ENCODE data around the gene PRDM5. TPM values are rescaled to one million over a fixed set of nuclear protein-coding genes. Genes with fewer than 3 reads are reported as not detected.
A peak's percentile ranks its signal among the peaks of the same experiment; 100 is the strongest.

PRDM5 gene
- polyA plus RNA-seq, 4 donors = 0.22 to 17.3 (median 1.5) TPM

- Histone ChIP-seq H3K4me3 (ENCODE audit: low read depth in 1 of 3, low read length in 3 of 3) (no peak overlapping the region), H3K36me3 (ENCODE audit: control insufficient read depth in 3 of 3, insufficient read depth in 2 of 3, low read depth in 1 of 3, low read length in 3 of 3) (peaks cover 0 to 14% (median 0%) of the 10 kb centered on the region in 3 donors), H3K9me3 (ENCODE audit: control insufficient read depth in 2 of 2, insufficient read depth in 1 of 2, low read depth in 1 of 2, low read length in 1 of 2) (no peaks in the 10 kb centered on the region), H3K27me3 (ENCODE audit: control insufficient read depth in 3 of 3, insufficient read depth in 3 of 3, low read length in 3 of 3) (no peaks in the 10 kb centered on the region), H3K27ac (ENCODE audit: low read depth in 1 of 3, low read length in 2 of 3) (no peak overlapping the region), H3K4me1 (ENCODE audit: control insufficient read depth in 3 of 3, insufficient read depth in 2 of 3, low read depth in 1 of 3, low read length in 2 of 3) (no peaks in the 10 kb centered on the region)
- FAIRE-seq (no peak), DNase-seq (peak; percentile 14 to 73)
- WGBS, 3 donors = 24 to 69% (median 44%) methylated on average over 7 of the region's 7 CpGs
Measured at GRCh38 chr4:120843849-120844527, 78.5 kb downstream of the PRDM5 start.

- FAIRE-seq (no peak), DNase-seq (peak in 1 of 2 donors; percentile 21)
- H3K4me1 ChIP-seq (ENCODE audit: control insufficient read depth in 3 of 3, insufficient read depth in 2 of 3, low read depth in 1 of 3, low read length in 2 of 3) = no peaks in the 10 kb centered on the region
- 38 to 54% (median 43%) methylated on average over 3 of the region's 3 CpGs for WGBS, 3 donors
- H3K27me3 ChIP-seq (ENCODE audit: control insufficient read depth in 3 of 3, insufficient read depth in 3 of 3, low read length in 3 of 3) = no peaks in the 10 kb centered on the region
- H3K27ac ChIP-seq (ENCODE audit: low read depth in 1 of 3, low read length in 2 of 3) = no peak overlapping the region
- peaks cover 0 to 18% (median 0%) of the 10 kb centered on the region in 3 donors for H3K36me3 ChIP-seq (ENCODE audit: control insufficient read depth in 3 of 3, insufficient read depth in 2 of 3, low read depth in 1 of 3, low read length in 3 of 3)
- no peaks in the 10 kb centered on the region for H3K9me3 ChIP-seq (ENCODE audit: control insufficient read depth in 2 of 2, insufficient read depth in 1 of 2, low read depth in 1 of 2, low read length in 1 of 2)
- H3K4me3 ChIP-seq (ENCODE audit: low read depth in 1 of 3, low read length in 3 of 3) = no peak overlapping the region
Measured at GRCh38 chr4:120842031-120842430, 80.5 kb downstream of the PRDM5 start.

GRCh38 chr4:120841580-120841979 lies 80.9 kb downstream of the PRDM5 start:
- H3K36me3 ChIP-seq (ENCODE audit: control insufficient read depth in 3 of 3, insufficient read depth in 2 of 3, low read depth in 1 of 3, low read length in 3 of 3) = peaks cover 0 to 18% (median 0%) of the 10 kb centered on the region in 3 donors

GRCh38 chr4:120839974-120840751 lies 82.4 kb downstream of the PRDM5 start:
- DNase-seq (no peak), FAIRE-seq (no peak)
- peaks cover 0 to 18% (median 0%) of the 10 kb centered on the region in 3 donors for H3K36me3 ChIP-seq (ENCODE audit: control insufficient read depth in 3 of 3, insufficient read depth in 2 of 3, low read depth in 1 of 3, low read length in 3 of 3)
- H3K27ac ChIP-seq (ENCODE audit: low read depth in 1 of 3, low read length in 2 of 3) = no peak overlapping the region
- WGBS, 3 donors = 89 to 94% (median 94%) methylated on average over 18 of the region's 18 CpGs
- no peaks in the 10 kb centered on the region for H3K27me3 ChIP-seq (ENCODE audit: control insufficient read depth in 3 of 3, insufficient read depth in 3 of 3, low read length in 3 of 3)
- no peaks in the 10 kb centered on the region for H3K9me3 ChIP-seq (ENCODE audit: control insufficient read depth in 2 of 2, insufficient read depth in 1 of 2, low read depth in 1 of 2, low read length in 1 of 2)
- no peaks in the 10 kb centered on the region for H3K4me1 ChIP-seq (ENCODE audit: control insufficient read depth in 3 of 3, insufficient read depth in 2 of 3, low read depth in 1 of 3, low read length in 2 of 3)
- no peak overlapping the region for H3K4me3 ChIP-seq (ENCODE audit: low read depth in 1 of 3, low read length in 3 of 3)

More at GRCh38 chr4:120841580-120841979, 80.9 kb downstream of the PRDM5 start:
- FAIRE-seq = no peak
- no peak for DNase-seq
- no peak overlapping the region for H3K27ac ChIP-seq (ENCODE audit: low read depth in 1 of 3, low read length in 2 of 3)
- WGBS, 3 donors = 80 to 89% (median 83%) methylated on average over 3 of the region's 3 CpGs
- H3K4me1 ChIP-seq (ENCODE audit: control insufficient read depth in 3 of 3, insufficient read depth in 2 of 3, low read depth in 1 of 3, low read length in 2 of 3) = no peaks in the 10 kb centered on the region
- no peaks in the 10 kb centered on the region for H3K27me3 ChIP-seq (ENCODE audit: control insufficient read depth in 3 of 3, insufficient read depth in 3 of 3, low read length in 3 of 3)
- H3K4me3 ChIP-seq (ENCODE audit: low read depth in 1 of 3, low read length in 3 of 3) = no peak overlapping the region
- no peaks in the 10 kb centered on the region for H3K9me3 ChIP-seq (ENCODE audit: control insufficient read depth in 2 of 2, insufficient read depth in 1 of 2, low read depth in 1 of 2, low read length in 1 of 2)

GRCh38 chr4:120839334-120839973 lies 83.1 kb downstream of the PRDM5 start:
- FAIRE-seq (no peak), DNase-seq (no peak)
- Histone ChIP-seq H3K27ac (ENCODE audit: low read depth in 1 of 3, low read length in 2 of 3) (no peak overlapping the region), H3K9me3 (ENCODE audit: control insufficient read depth in 2 of 2, insufficient read depth in 1 of 2, low read depth in 1 of 2, low read length in 1 of 2) (peaks cover 0 to 3% of the 10 kb centered on the region in 2 donors), H3K4me1 (ENCODE audit: control insufficient read depth in 3 of 3, insufficient read depth in 2 of 3, low read depth in 1 of 3, low read length in 2 of 3) (no peaks in the 10 kb centered on the region), H3K36me3 (ENCODE audit: control insufficient read depth in 3 of 3, insufficient read depth in 2 of 3, low read depth in 1 of 3, low read length in 3 of 3) (peaks cover 0 to 18% (median 0%) of the 10 kb centered on the region in 3 donors), H3K4me3 (ENCODE audit: low read depth in 1 of 3, low read length in 3 of 3) (no peak overlapping the region), H3K27me3 (ENCODE audit: control insufficient read depth in 3 of 3, insufficient read depth in 3 of 3, low read length in 3 of 3) (no peaks in the 10 kb centered on the region)
- WGBS, 3 donors = 89 to 93% (median 92%) methylated on average over 8 of the region's 8 CpGs

- 85 to 94% (median 91%) methylated on average over 5 of the region's 5 CpGs for WGBS, 3 donors
- Histone ChIP-seq H3K4me1 (ENCODE audit: control insufficient read depth in 3 of 3, insufficient read depth in 2 of 3, low read depth in 1 of 3, low read length in 2 of 3) (no peaks in the 10 kb centered on the region), H3K9me3 (ENCODE audit: control insufficient read depth in 2 of 2, insufficient read depth in 1 of 2, low read depth in 1 of 2, low read length in 1 of 2) (peaks cover 0 to 8% of the 10 kb centered on the region in 2 donors), H3K36me3 (ENCODE audit: control insufficient read depth in 3 of 3, insufficient read depth in 2 of 3, low read depth in 1 of 3, low read length in 3 of 3) (peaks cover 0 to 18% (median 0%) of the 10 kb centered on the region in 3 donors), H3K27ac (ENCODE audit: low read depth in 1 of 3, low read length in 2 of 3) (no peak overlapping the region), H3K27me3 (ENCODE audit: control insufficient read depth in 3 of 3, insufficient read depth in 3 of 3, low read length in 3 of 3) (no peaks in the 10 kb centered on the region), H3K4me3 (ENCODE audit: low read depth in 1 of 3, low read length in 3 of 3) (no peak overlapping the region)
- DNase-seq (no peak), FAIRE-seq (no peak)
Measured at GRCh38 chr4:120838784-120839183, 83.7 kb downstream of the PRDM5 start.

- H3K4me3 ChIP-seq (ENCODE audit: low read depth in 1 of 3, low read length in 3 of 3) = no peak overlapping the region
- FAIRE-seq (no peak), DNase-seq (no peak)
- no peak overlapping the region for H3K27ac ChIP-seq (ENCODE audit: low read depth in 1 of 3, low read length in 2 of 3)
- H3K4me1 ChIP-seq (ENCODE audit: control insufficient read depth in 3 of 3, insufficient read depth in 2 of 3, low read depth in 1 of 3, low read length in 2 of 3) = no peaks in the 10 kb centered on the region
- 76 to 91% (median 88%) methylated on average over 1 of the region's 1 CpG for WGBS, 3 donors
- H3K27me3 ChIP-seq (ENCODE audit: control insufficient read depth in 3 of 3, insufficient read depth in 3 of 3, low read length in 3 of 3) = no peaks in the 10 kb centered on the region
- H3K36me3 ChIP-seq (ENCODE audit: control insufficient read depth in 3 of 3, insufficient read depth in 2 of 3, low read depth in 1 of 3, low read length in 3 of 3) = peaks cover 0 to 16% (median 0%) of the 10 kb centered on the region in 3 donors
- H3K9me3 ChIP-seq (ENCODE audit: control insufficient read depth in 2 of 2, insufficient read depth in 1 of 2, low read depth in 1 of 2, low read length in 1 of 2) = peaks cover 0 to 8% of the 10 kb centered on the region in 2 donors
Measured at GRCh38 chr4:120837656-120838055, 84.9 kb downstream of the PRDM5 start.

GRCh38 chr4:120835342-120835741 lies 87.2 kb downstream of the PRDM5 start:
- Histone ChIP-seq H3K27me3 (ENCODE audit: control insufficient read depth in 3 of 3, insufficient read depth in 3 of 3, low read length in 3 of 3) (no peaks in the 10 kb centered on the region), H3K4me3 (ENCODE audit: low read depth in 1 of 3, low read length in 3 of 3) (no peak overlapping the region), H3K36me3 (ENCODE audit: control insufficient read depth in 3 of 3, insufficient read depth in 2 of 3, low read depth in 1 of 3, low read length in 3 of 3) (peaks cover 0 to 15% (median 0%) of the 10 kb centered on the region in 3 donors), H3K27ac (ENCODE audit: low read depth in 1 of 3, low read length in 2 of 3) (no peak overlapping the region), H3K9me3 (ENCODE audit: control insufficient read depth in 2 of 2, insufficient read depth in 1 of 2, low read depth in 1 of 2, low read length in 1 of 2) (peaks cover 0 to 8% of the 10 kb centered on the region in 2 donors), H3K4me1 (ENCODE audit: control insufficient read depth in 3 of 3, insufficient read depth in 2 of 3, low read depth in 1 of 3, low read length in 2 of 3) (no peaks in the 10 kb centered on the region)
- DNase-seq (no peak), FAIRE-seq (no peak)
- 67 to 94% (median 85%) methylated on average over 1 of the region's 1 CpG for WGBS, 3 donors

Measured in small intestine (tissue), 7 donors.